Stomach smooth muscle (tissue), 2 donors: ENCODE measurements around the gene RNF4.
A peak's percentile ranks its signal among the peaks of the same experiment; 100 is the strongest.

Experiments
- H3K27ac ChIP-seq: one replicate; pipeline ENCODE4 v1.7.0; 2013; ENCODE audit warnings: mild to moderate bottlenecking, low read length, inconsistent platforms
- H3K27me3 ChIP-seq, 2 donors: one replicate each; pipeline ENCODE4 v1.7.0; 2013; ENCODE audit warnings: low read length in 2 of 2; ENCODE audit not compliant: insufficient read depth in 2 of 2, control insufficient read depth in 1 of 2
- H3K36me3 ChIP-seq, 2 donors: one replicate each; pipeline ENCODE4 v1.7.0; 2013; ENCODE audit warnings: low read length in 2 of 2; ENCODE audit not compliant: control insufficient read depth in 2 of 2, insufficient read depth in 2 of 2
- H3K4me1 ChIP-seq: one replicate; pipeline ENCODE4 v1.7.0; 2013; ENCODE audit warnings: low read length; ENCODE audit not compliant: control insufficient read depth, insufficient read depth
- H3K4me3 ChIP-seq, 2 donors: one replicate each; pipeline ENCODE4 v1.7.0; 2013; ENCODE audit warnings: low read length in 2 of 2
- H3K9ac ChIP-seq, 2 donors: one replicate each; pipeline ENCODE4 v1.7.0; 2013; ENCODE audit warnings: low read length in 2 of 2, mild to moderate bottlenecking in 1 of 2
- H3K9me3 ChIP-seq, 2 donors: one replicate each; pipeline ENCODE4 v1.7.0; 2013; ENCODE audit warnings: low read length in 2 of 2; ENCODE audit not compliant: control insufficient read depth in 2 of 2
- donor health status: healthy.
- donor health status: Pancreatic carcinoma.

The RNF4 gene

GRCh38 chr4:2494992-2495391 is 26.1 kb downstream of the RNF4 start:
- Histone ChIP-seq H3K9me3 (no peaks in the 10 kb centered on the region), H3K4me1 (peaks cover 21% of the 10 kb centered on the region), H3K27me3 (no peaks in the 10 kb centered on the region), H3K27ac (no peak overlapping the region), H3K4me3 (no peak overlapping the region), H3K9ac (peak overlapping the region in 1 of 2 donors; percentile 13), H3K36me3 (peaks cover 25 to 28% of the 10 kb centered on the region in 2 donors)

DNA sequence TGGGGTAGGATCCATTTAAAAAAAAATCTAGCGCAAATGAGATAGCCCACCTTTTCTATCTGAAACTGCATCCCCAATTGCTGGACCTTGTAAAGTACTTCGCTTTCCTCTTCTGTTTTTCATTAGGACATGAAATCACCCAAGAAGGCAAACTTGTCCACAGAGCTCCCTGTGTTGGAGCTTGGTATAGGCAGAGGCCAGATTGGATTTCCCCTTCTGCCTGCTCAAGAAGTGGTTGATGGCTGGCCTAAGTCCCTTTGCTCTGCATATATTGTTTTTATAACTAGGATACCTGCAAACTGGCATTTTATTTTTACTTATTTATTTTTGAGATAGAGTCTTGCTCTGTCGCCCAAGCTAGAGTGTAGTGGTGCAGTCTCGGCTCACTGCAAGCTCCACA is 28.4 kb downstream of the RNF4 start:
- H3K4me1 ChIP-seq, result peaks cover 21% of the 10 kb centered on the region
- no peak overlapping the region for H3K27ac ChIP-seq
- no peaks in the 10 kb centered on the region for H3K27me3 ChIP-seq
- H3K36me3 ChIP-seq, result peaks cover 34 to 40% of the 10 kb centered on the region in 2 donors
- no peak overlapping the region for H3K4me3 ChIP-seq
- no peaks in the 10 kb centered on the region for H3K9me3 ChIP-seq
- no peak overlapping the region for H3K9ac ChIP-seq

GRCh38 chr4:2497931-2498330 is 29.0 kb downstream of the RNF4 start:
- H3K4me1 ChIP-seq, result peaks cover 21% of the 10 kb centered on the region
- peaks cover 27 to 35% of the 10 kb centered on the region in 2 donors for H3K36me3 ChIP-seq
- H3K4me3 ChIP-seq, result no peak overlapping the region
- H3K9me3 ChIP-seq, result no peaks in the 10 kb centered on the region
- H3K27me3 ChIP-seq, result no peaks in the 10 kb centered on the region
- H3K9ac ChIP-seq, result no peak overlapping the region
- H3K27ac ChIP-seq, result peak overlapping the region; percentile 31

DNA sequence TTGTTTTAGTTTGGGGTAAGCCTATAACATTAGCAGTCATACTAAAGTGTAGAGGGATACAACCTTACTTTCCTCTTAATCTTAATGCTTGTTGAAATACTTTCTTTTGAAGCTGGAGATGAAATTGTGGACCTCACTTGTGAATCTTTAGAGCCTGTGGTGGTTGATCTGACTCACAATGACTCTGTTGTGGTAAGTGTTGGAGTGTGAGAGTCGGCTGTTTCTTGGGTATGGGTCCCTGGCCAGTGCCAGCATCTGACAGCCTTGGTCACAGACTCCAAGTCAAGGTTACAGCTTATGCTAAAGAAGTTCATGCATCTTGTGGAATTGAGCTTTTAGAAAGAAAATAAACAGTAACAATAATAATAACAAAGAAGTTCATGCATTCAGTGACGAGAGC is 31.6 kb downstream of the RNF4 start:
- Histone ChIP-seq H3K36me3 (peaks cover 25 to 35% of the 10 kb centered on the region in 2 donors), H3K27ac (no peak overlapping the region), H3K9me3 (no peaks in the 10 kb centered on the region), H3K4me3 (no peak overlapping the region), H3K9ac (no peak overlapping the region), H3K4me1 (peaks cover 15% of the 10 kb centered on the region), H3K27me3 (no peaks in the 10 kb centered on the region)

- Histone ChIP-seq H3K9me3 (no peaks in the 10 kb centered on the region), H3K27me3 (no peaks in the 10 kb centered on the region), H3K4me3 (no peak overlapping the region), H3K27ac (no peak overlapping the region), H3K9ac (no peak overlapping the region), H3K36me3 (peaks cover 25 to 35% of the 10 kb centered on the region in 2 donors), H3K4me1 (peaks cover 15% of the 10 kb centered on the region)
Measured at GRCh38 chr4:2501034-2501594, 32.2 kb downstream of the RNF4 start.

DNA sequence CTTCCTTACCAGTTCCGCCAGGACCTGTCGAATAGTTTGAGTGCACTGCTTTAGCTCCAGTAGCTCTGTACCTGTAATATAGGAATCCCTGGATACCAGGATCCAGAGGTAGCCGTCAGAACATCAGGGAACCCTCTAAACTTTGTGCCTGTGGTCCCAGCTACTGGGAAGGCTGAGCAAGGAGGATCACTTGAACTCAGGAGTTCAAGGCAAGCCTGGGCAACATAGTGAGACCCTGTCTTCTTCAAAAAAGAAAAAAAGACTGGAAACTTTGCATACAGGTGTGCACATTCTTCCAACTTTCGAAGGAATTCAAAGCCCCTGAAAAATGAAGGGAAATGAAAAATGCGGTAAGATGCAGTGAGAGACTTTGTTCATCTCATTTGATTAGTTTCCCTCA is 34.9 kb downstream of the RNF4 start:
- peaks cover 24 to 40% of the 10 kb centered on the region in 2 donors for H3K36me3 ChIP-seq
- H3K4me3 ChIP-seq, result no peak overlapping the region
- no peaks in the 10 kb centered on the region for H3K27me3 ChIP-seq

GRCh38 chr4:2507259-2507658 is 38.4 kb downstream of the RNF4 start:
- Histone ChIP-seq H3K27ac (no peak overlapping the region), H3K36me3 (peaks cover 20 to 29% of the 10 kb centered on the region in 2 donors), H3K9ac (no peak overlapping the region), H3K4me3 (no peak overlapping the region), H3K27me3 (no peaks in the 10 kb centered on the region), H3K9me3 (no peaks in the 10 kb centered on the region), H3K4me1 (no peaks in the 10 kb centered on the region)

More for the DNA sequence above, 34.9 kb downstream of the RNF4 start:
- Histone ChIP-seq H3K27ac (no peak overlapping the region), H3K4me1 (no peaks in the 10 kb centered on the region), H3K9me3 (no peaks in the 10 kb centered on the region), H3K9ac (no peak overlapping the region)

- H3K27me3 ChIP-seq, result no peaks in the 10 kb centered on the region
- no peaks in the 10 kb centered on the region for H3K4me1 ChIP-seq
- H3K36me3 ChIP-seq, result peaks cover 26 to 34% of the 10 kb centered on the region in 2 donors
- H3K9me3 ChIP-seq, result no peaks in the 10 kb centered on the region
- H3K27ac ChIP-seq, result no peak overlapping the region
- H3K4me3 ChIP-seq, result no peak overlapping the region
- H3K9ac ChIP-seq, result no peak overlapping the region
Measured at GRCh38 chr4:2507855-2508254, 38.9 kb downstream of the RNF4 start.

GRCh38 chr4:2510351-2511259 is 41.7 kb downstream of the RNF4 start:
- peaks cover 41 to 42% of the 10 kb centered on the region in 2 donors for H3K36me3 ChIP-seq
- H3K4me3 ChIP-seq, result no peak overlapping the region
- no peaks in the 10 kb centered on the region for H3K27me3 ChIP-seq
- no peaks in the 10 kb centered on the region for H3K4me1 ChIP-seq
- H3K27ac ChIP-seq, result no peak overlapping the region
- H3K9me3 ChIP-seq, result no peaks in the 10 kb centered on the region
- H3K9ac ChIP-seq, result no peak overlapping the region

DNA sequence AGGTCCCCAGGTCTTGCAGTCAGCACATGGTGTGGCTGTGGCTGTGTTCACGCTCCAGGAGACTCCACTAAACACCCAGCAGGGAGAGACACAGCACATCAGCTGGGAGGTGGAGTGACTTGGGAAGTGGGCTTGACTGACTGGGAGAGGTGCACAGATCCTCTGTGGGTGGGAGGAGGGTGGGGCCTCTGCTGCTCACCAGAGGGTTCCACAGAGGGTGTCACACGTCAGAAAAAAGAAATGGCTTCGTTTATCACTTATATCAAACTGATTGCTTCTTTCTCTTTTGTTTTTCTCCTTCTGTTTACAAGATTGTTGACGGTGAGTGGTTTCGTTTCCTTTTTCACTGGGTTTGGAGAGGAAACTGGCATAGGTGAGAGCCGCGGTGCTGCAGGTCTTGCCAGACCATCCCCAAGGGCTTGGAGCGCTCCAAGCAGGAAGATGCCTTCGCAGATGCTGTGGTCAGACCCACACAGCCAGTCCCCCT is 42.8 kb downstream of the RNF4 start:
- no peak overlapping the region for H3K4me3 ChIP-seq
- peaks cover 41 to 46% of the 10 kb centered on the region in 2 donors for H3K36me3 ChIP-seq
- no peaks in the 10 kb centered on the region for H3K9me3 ChIP-seq
- H3K4me1 ChIP-seq, result peaks cover 6% of the 10 kb centered on the region
- H3K9ac ChIP-seq, result no peak overlapping the region
- no peak overlapping the region for H3K27ac ChIP-seq
- no peaks in the 10 kb centered on the region for H3K27me3 ChIP-seq
